GM21576 (cell line): ENCODE data around the gene OLA1.
"Not testable (repeated sequence)": the region's sequence is repeated elsewhere in the genome, so short reads cannot be mapped to it uniquely, and the experiment has no call there.

Experiments
- ATAC-seq: cut with Tn5 transposase; IDR thresholded peaks from one replicate; pipeline ENCODE4 v1.9.1; 2021; ENCODE audit warnings: mild to moderate bottlenecking, moderate library complexity; ENCODE audit not compliant: unreplicated experiment

The OLA1 gene

GRCh38 chr2:174248187-174248997 is at the start of gene OLA1:
OLA1 (minus strand) TSS chr2:174248532; CDS start chr2:174246815, 1,717 bp downstream.
- peak; percentile 94 for ATAC-seq

- no peak for ATAC-seq
Observed at GRCh38 chr2:174292908-174293307, 44.6 kb upstream of the OLA1 start.

- ATAC-seq, result no peak
Observed at GRCh38 chr2:174286172-174286571, 37.8 kb upstream of the OLA1 start.

- ATAC-seq, result no peak
Observed at GRCh38 chr2:174282441-174282840, 34.1 kb upstream of the OLA1 start.

- ATAC-seq, result no peak
Observed at GRCh38 chr2:174281736-174282135, 33.4 kb upstream of the OLA1 start.

- no peak for ATAC-seq
Observed at GRCh38 chr2:174280596-174280995, 32.3 kb upstream of the OLA1 start.

- not testable (repeated sequence) for ATAC-seq
Observed at GRCh38 chr2:174270263-174270662, 21.9 kb upstream of the OLA1 start.

- ATAC-seq, result no peak
Observed at GRCh38 chr2:174266288-174266687, 18.0 kb upstream of the OLA1 start.

- ATAC-seq, result no peak
Observed at GRCh38 chr2:174263997-174264396, 15.7 kb upstream of the OLA1 start.

GRCh38 chr2:174259981-174260380 is 11.6 kb upstream of the OLA1 start:
- no peak for ATAC-seq

- no peak for ATAC-seq
Observed at GRCh38 chr2:174254267-174254666, 5.9 kb upstream of the OLA1 start.

- ATAC-seq, result no peak
Observed at GRCh38 chr2:174248998-174249592, 763 bp upstream of the OLA1 start.

GRCh38 chr2:174247474-174248186 is 702 bp downstream of the OLA1 start:
- peak; percentile 16 for ATAC-seq

GRCh38 chr2:174246944-174247381 is 1.4 kb downstream of the OLA1 start:
- ATAC-seq, result no peak

- ATAC-seq, result not testable (repeated sequence)
Observed at GRCh38 chr2:174245628-174246027, 2.7 kb downstream of the OLA1 start.

GRCh38 chr2:174245065-174245464 is 3.3 kb downstream of the OLA1 start:
- ATAC-seq, result no peak

- no peak for ATAC-seq
Observed at GRCh38 chr2:174243812-174244211, 4.5 kb downstream of the OLA1 start.

GRCh38 chr2:174240097-174240496 is 8.2 kb downstream of the OLA1 start:
- ATAC-seq, result no peak

- ATAC-seq, result no peak
Observed at GRCh38 chr2:174236429-174236828, 11.9 kb downstream of the OLA1 start.

GRCh38 chr2:174235680-174236079 is 12.7 kb downstream of the OLA1 start:
- no peak for ATAC-seq

GRCh38 chr2:174233771-174234275 is 14.5 kb downstream of the OLA1 start:
- no peak for ATAC-seq
